IMR-90 (cell line): Measurements from ENCODE around the gene PSMD9. TPM values are rescaled to one million over a fixed set of nuclear protein-coding genes. Genes with fewer than 3 reads are reported as not detected.

Experiments used
- ATAC-seq: fragments of 200-7000 bp; cut with Tn5 transposase; 2 replicates; pipeline ENCODE4 v1.9.1; 2020; ENCODE audit warnings: low read depth, mild to moderate bottlenecking, moderate library complexity
- BruUV-seq: library from RNA; stranded (reverse); fragments of 400-500 nt; replicated peaks from 2 replicates; lab custom pipeline; 2021; lab: Mats Ljungman, UMichigan
- CTCF ChIA-PET: fragments of 300-600 bp; formaldehyde crosslinking; extraction: SDS; loops from one replicate; lab custom pipeline; 2021; ENCODE audit warnings: antibody characterized with exemption; lab: Yijun Ruan, JAX
- POLR2A ChIA-PET: fragments of 300-600 bp; sonication (Branson Sonifier 250); formaldehyde crosslinking; loops from one replicate; lab custom pipeline; 2022; ENCODE audit warnings: antibody characterized with exemption; ENCODE audit not compliant: unreplicated experiment; lab: Charles Lee
- DNase-seq: peaks from one replicate; pipeline ENCODE4 v3.0.0; 2013
- H2AFZ ChIP-seq: replicated peaks from 2 replicates; pipeline ENCODE3; 2013; ENCODE audit warnings: low read length, mild to moderate bottlenecking; ENCODE audit not compliant: poor library complexity
- H2AK5ac ChIP-seq: 2 replicates; pipeline ENCODE4 v1.6.1; 2013; ENCODE audit warnings: low read depth, low read length, inconsistent platforms
- H2AK9ac ChIP-seq: replicated peaks from 2 replicates; pipeline ENCODE3; 2013; ENCODE audit warnings: mild to moderate bottlenecking, low read depth, low read length, moderate library complexity; ENCODE audit not compliant: poor library complexity
- H2BK120ac ChIP-seq: 2 replicates; pipeline ENCODE4 v1.6.1; 2013; ENCODE audit warnings: low read depth, low read length, inconsistent platforms
- H2BK15ac ChIP-seq: 3 replicates; pipeline ENCODE4 v1.6.1; 2013; ENCODE audit warnings: low read depth, low read length, inconsistent platforms
- H2BK20ac ChIP-seq: 2 replicates; pipeline ENCODE4 v1.6.1; 2013; ENCODE audit warnings: low read depth, mild to moderate bottlenecking, inconsistent platforms, low read length, moderate library complexity
- H2BK5ac ChIP-seq: 2 replicates; pipeline ENCODE4 v1.6.1; 2013; ENCODE audit warnings: mild to moderate bottlenecking, low read depth, low read length, inconsistent platforms; ENCODE audit not compliant: poor library complexity, severe bottlenecking
- H3K14ac ChIP-seq: replicated peaks from 2 replicates; pipeline ENCODE4 v1.6.1; 2013; ENCODE audit warnings: low read depth, low read length, inconsistent platforms
- H3K18ac ChIP-seq: 2 replicates; pipeline ENCODE4 v1.6.1; 2013; ENCODE audit warnings: low read depth, low read length, control low read depth
- H3K23ac ChIP-seq: 2 replicates; pipeline ENCODE4 v1.6.1; 2013; ENCODE audit warnings: low read depth, low read length, inconsistent platforms
- H3K27ac ChIP-seq: 2 replicates; pipeline ENCODE4 v1.5.1; 2013; ENCODE audit warnings: mild to moderate bottlenecking, control low read depth, low read length; ENCODE audit not compliant: insufficient read depth
- H3K27me3 ChIP-seq: 2 replicates; pipeline ENCODE4 v1.6.1; 2013; ENCODE audit warnings: low read length; ENCODE audit not compliant: control insufficient read depth, insufficient read depth
- H3K36me3 ChIP-seq: 2 replicates; pipeline ENCODE4 v1.6.1; 2013; ENCODE audit warnings: low read length, mixed read lengths; ENCODE audit not compliant: control insufficient read depth, insufficient read depth
- H3K4ac ChIP-seq: 2 replicates; pipeline ENCODE4 v1.6.1; 2013; ENCODE audit warnings: low read depth, low read length, inconsistent platforms
- H3K4me1 ChIP-seq: 2 replicates; pipeline ENCODE4 v1.6.1; 2013; ENCODE audit warnings: low read length, mixed read lengths; ENCODE audit not compliant: control insufficient read depth, insufficient read depth
- H3K4me2 ChIP-seq: 2 replicates; pipeline ENCODE4 v1.6.1; 2013; ENCODE audit warnings: low read depth, mild to moderate bottlenecking, control low read depth, low read length, moderate library complexity
- H3K4me3 ChIP-seq: 2 replicates; pipeline ENCODE4 v1.5.1; 2013; ENCODE audit warnings: low read depth, mild to moderate bottlenecking, control low read depth, low read length, moderate library complexity; ENCODE audit not compliant: insufficient read depth
- H3K56ac ChIP-seq: 2 replicates; pipeline ENCODE4 v1.6.1; 2013; ENCODE audit warnings: low read length, inconsistent platforms; ENCODE audit not compliant: insufficient read depth; ENCODE audit errors: extremely low read depth
- H3K79me1 ChIP-seq, 2 experiments: 2 replicates each; pipeline ENCODE4 v1.6.1; 2013; ENCODE audit warnings: low read length in 2 of 2, inconsistent platforms in 1 of 2, low read depth in 1 of 2
- H3K9ac ChIP-seq: 2 replicates; pipeline ENCODE4 v1.6.1; 2013; ENCODE audit warnings: low read depth, low read length, control low read depth
- H3K9me1 ChIP-seq: 2 replicates; pipeline ENCODE4 v1.6.1; 2013; ENCODE audit warnings: low read length, inconsistent platforms; ENCODE audit not compliant: insufficient read depth
- H3K9me3 ChIP-seq: 2 replicates; pipeline ENCODE4 v1.6.1; 2013; ENCODE audit warnings: low read length; ENCODE audit not compliant: control insufficient read depth, insufficient read depth
- H4K20me1 ChIP-seq: 2 replicates; pipeline ENCODE4 v1.6.1; 2013; ENCODE audit warnings: low read length, inconsistent platforms; ENCODE audit not compliant: insufficient read depth
- H4K5ac ChIP-seq: 2 replicates; pipeline ENCODE4 v1.6.1; 2013; ENCODE audit warnings: mild to moderate bottlenecking, low read depth, low read length, control low read depth
- H4K8ac ChIP-seq, 2 experiments: 2 replicates each; pipeline ENCODE4 v1.6.1; 2013; ENCODE audit warnings: low read depth in 2 of 2, low read length in 2 of 2, control low read depth in 1 of 2, inconsistent platforms in 1 of 2
- H4K91ac ChIP-seq: 2 replicates; pipeline ENCODE4 v1.6.1; 2013; ENCODE audit warnings: low read depth, low read length, inconsistent platforms; ENCODE audit not compliant: insufficient read depth
- ELK1 ChIP-seq: fragments of 150-350 bp; IDR thresholded peaks from 2 replicates; pipeline ENCODE4 v1.6.1; 2016; ENCODE audit warnings: low read depth, mild to moderate bottlenecking, low read length, moderate library complexity, borderline replicate concordance
- MAFK ChIP-seq: IDR thresholded peaks from 2 replicates; pipeline ENCODE4 v1.6.1; 2012; ENCODE audit warnings: low read depth, low read length, improper control_type of control experiment
- MAZ ChIP-seq: IDR thresholded peaks from 2 replicates; pipeline ENCODE4 v1.6.1; 2012; ENCODE audit warnings: low read depth, mild to moderate bottlenecking, low read length, improper control_type of control experiment, moderate library complexity, borderline replicate concordance
- MXI1 ChIP-seq: IDR thresholded peaks from 2 replicates; pipeline ENCODE4 v1.6.1; 2012; ENCODE audit warnings: low read depth, mild to moderate bottlenecking, low read length, moderate library complexity, borderline replicate concordance
- WGBS, 2 experiments: methylation state at CpG; one replicate each; pipeline versions ENCODE4 v1.1.5 to v1.1.7; 2013; ENCODE audit warnings: missing lambda C conversion rate in 2 of 2; ENCODE audit not compliant: insufficient read length in 1 of 2; ENCODE audit errors: extremely low coverage in 2 of 2; 5-methylcytosine and 5-hydroxymethylcytosine counted together
- dilution Hi-C: fragments of 300-500 bp; cut with HindIII; formaldehyde crosslinking; loops from one replicate; pipeline ENCODE4 v1.14.3; 2018; ENCODE audit warnings: low sequenced_read_pairs; ENCODE audit not compliant: unreplicated experiment
- in situ Hi-C: fragments of 300-500 bp; cut with MboI; formaldehyde crosslinking; loops from 3 replicates; pipeline ENCODE4 v1.14.3; 2019; ENCODE audit warnings: low sequenced_read_pairs, inconsistent platforms, mixed read lengths
- intact Hi-C: fragments of 100-400 bp; cut with micrococcal nuclease; formaldehyde crosslinking; loops from 2 replicates; pipeline ENCODE4 v1.10.0; 2022
- polyA plus RNA-seq, 3 experiments: library from polyadenylated mRNA; depleted of rRNA; stranded (reverse); fragments of >200 nt; gene quantifications; 2 replicates each; pipeline ENCODE4 v1.2.3, GENCODE V29; 2012; ENCODE audit warnings: low replicate concordance in 1 of 3
- total RNA-seq: library from RNA; depleted of rRNA; stranded (reverse); fragments of >200 nt; gene quantifications from 2 replicates; pipeline ENCODE4 v1.2.3, GENCODE V29; 2012

PSMD9 gene
- total and polyA plus RNA-seq, 2 of the 4 experiments (the other 2 are of a cell fraction), result 135 to 142 TPM

DNA sequence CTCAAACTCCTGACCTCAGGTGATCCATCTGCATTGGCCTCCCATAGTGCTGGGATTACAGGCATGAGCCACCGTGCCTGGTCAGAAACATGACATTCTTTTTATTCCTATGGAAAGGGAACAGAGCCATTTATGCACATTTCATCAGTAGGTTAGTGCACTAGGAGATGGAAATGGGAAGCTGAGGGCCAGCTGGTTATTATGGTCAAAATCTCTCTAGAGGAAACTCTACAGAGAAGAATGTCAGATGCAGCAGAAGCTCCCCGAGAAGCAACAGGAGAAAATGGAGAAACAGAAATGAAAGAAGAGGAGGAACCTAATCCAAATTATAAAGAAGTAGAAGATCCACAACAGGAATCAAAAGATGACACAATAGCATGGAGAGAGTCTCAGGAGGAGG, 32.5 kb downstream of the PSMD9 start:
- no peak overlapping the region for H2BK20ac ChIP-seq
- CTCF ChIA-PET, result no interaction called here
- ATAC-seq, result no peak
- no peak for DNase-seq
- no peak overlapping the region for H3K4me2 ChIP-seq
- TF ChIP-seq MAFK (no peak), ELK1 (no peak), MXI1 (no peak), MAZ (no peak)
- H4K8ac ChIP-seq, result no peak overlapping the region
- peak overlapping the region; percentile 50; the same call in 1 of the 2 replicates for H2AK5ac ChIP-seq
- H2BK120ac ChIP-seq, result no peak overlapping the region
- H3K23ac ChIP-seq, result no peak overlapping the region
- no peak overlapping the region for H2BK5ac ChIP-seq
- H2AFZ ChIP-seq, result no peak overlapping the region
- in situ Hi-C loops, result no loop called here
- no peak overlapping the region for H3K14ac ChIP-seq
- H3K9me3 ChIP-seq, result no peaks in the 10 kb centered on the region
- no peak overlapping the region for H2BK15ac ChIP-seq
- dilution Hi-C loops, result no loop called here
- BruUV-seq, result no TSS peak
- POLR2A ChIA-PET, result no interaction called here
- H3K27ac ChIP-seq, result no peak overlapping the region
- peaks cover 18% of the 10 kb centered on the region for H3K36me3 ChIP-seq
- H4K20me1 ChIP-seq, result no peaks in the 10 kb centered on the region
- no peak overlapping the region for H4K5ac ChIP-seq
- intact Hi-C loops, result no loop called here
- H3K27me3 ChIP-seq, result no peaks in the 10 kb centered on the region
- no peak overlapping the region for H3K4ac ChIP-seq
- H3K4me3 ChIP-seq, result no peak overlapping the region
- H3K4me1 ChIP-seq, result peaks cover 16% of the 10 kb centered on the region
- H3K9me1 ChIP-seq, result peaks cover 4% of the 10 kb centered on the region; the same call in 1 of the 2 replicates
- H4K91ac ChIP-seq, result peak overlapping the region; percentile 24; the same call in 1 of the 2 replicates
- H3K79me1 ChIP-seq, result peaks cover 0 to 13% of the 10 kb centered on the region in 2 experiments; a peak in 1 of 4 replicates
- H2AK9ac ChIP-seq, result no peak overlapping the region
- no peak overlapping the region for H3K9ac ChIP-seq
- no peak overlapping the region; the same call in 1 of the 2 replicates for H3K18ac ChIP-seq
- WGBS, 2 experiments, result no CpG with 5 or more reads among the region's 2 CpGs
- no peak overlapping the region for H3K56ac ChIP-seq
